ENCODE results near the gene SCUBE3. TPM values are rescaled to one million over a fixed set of nuclear protein-coding genes. Genes with fewer than 3 reads are reported as not detected.

The SCUBE3 gene
- total and polyA plus RNA-seq, 2 experiments from 2014 or later = 0.39 to 1.1 TPM

DNA sequence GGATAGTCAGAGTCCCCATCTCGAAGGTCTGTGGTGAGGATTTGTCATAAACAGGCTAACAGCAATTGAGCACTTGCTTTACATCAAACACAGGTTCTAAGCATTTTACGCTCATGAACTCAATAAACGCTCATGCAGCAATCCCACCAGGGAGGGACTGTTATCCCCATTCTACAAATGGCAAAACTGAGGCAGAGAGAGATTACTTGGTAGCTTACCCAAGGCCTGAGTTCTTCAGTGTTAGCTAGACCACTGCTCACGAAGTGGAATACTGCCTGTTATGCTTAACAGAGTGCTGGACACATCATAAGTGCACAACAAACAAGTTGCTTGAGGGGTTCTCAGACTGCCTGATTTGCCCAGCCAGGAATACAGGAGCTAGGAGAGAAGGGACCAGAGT, 48.9 kb upstream of the SCUBE3 start:
- Histone ChIP-seq H3K27ac (ENCODE audit: low read depth) (no peak overlapping the region), H3K4me2 (no peak overlapping the region), H2AFZ (no peak overlapping the region), H3K27me3 (ENCODE audit: insufficient read depth) (no peaks in the 10 kb centered on the region), H3K4me3 (no peak overlapping the region), H4K20me1 (replicated peaks; ENCODE audit: insufficient read depth) (no peaks in the 10 kb centered on the region), H3K79me2 (replicated peaks; ENCODE audit: insufficient read depth) (no peaks in the 10 kb centered on the region), H3F3A (replicated peaks; ENCODE audit: low read depth) (no peaks in the 10 kb centered on the region), H3K4me1 (ENCODE audit: insufficient read depth) (no peaks in the 10 kb centered on the region), H3K36me3 (ENCODE audit: insufficient read depth) (no peaks in the 10 kb centered on the region), H3K9me2 (ENCODE audit: insufficient read depth) (0 out of 2 replicates have a peak, but pooled peaks cover 2% of the 10 kb centered on the region)
- Mint-ChIP-seq H3K4me3 (no peak overlapping the region), H3K27me3 (ENCODE audit: insufficient read depth, low read depth, poor library complexity) (peaks cover 2% of the 10 kb centered on the region), H3K9me3 (peaks cover 4% of the 10 kb centered on the region; the same call in 2 of the 3 replicates), H3K4me1 (peaks cover 13% of the 10 kb centered on the region), H3K36me3 (ENCODE audit: low read depth) (peaks cover 2% of the 10 kb centered on the region; the same call in 1 of the 3 replicates), H3K27ac (no peak overlapping the region)
- TF ChIP-seq EZH2 (IDR thresholded peaks at IDR 0.05; ENCODE audit: low read depth, unreplicated experiment) (no peak), JUNB (IDR thresholded peaks at IDR 0.05; ENCODE audit: unreplicated experiment) (no peak), ZNF331 (CRISPR knock-in tag; IDR thresholded peaks at IDR 0.05; ENCODE audit: low read depth) (no peak), EZH2phosphoT487 (IDR thresholded peaks at IDR 0.05; ENCODE audit: unreplicated experiment) (no peak), STAT1 (IDR thresholded peaks at IDR 0.05; ENCODE audit: unreplicated experiment) (no peak), CREB1 (CRISPR knock-in tag; IDR thresholded peaks at IDR 0.05; ENCODE audit: low read depth) (no peak)
- TF ChIP-seq, protein P1, sequence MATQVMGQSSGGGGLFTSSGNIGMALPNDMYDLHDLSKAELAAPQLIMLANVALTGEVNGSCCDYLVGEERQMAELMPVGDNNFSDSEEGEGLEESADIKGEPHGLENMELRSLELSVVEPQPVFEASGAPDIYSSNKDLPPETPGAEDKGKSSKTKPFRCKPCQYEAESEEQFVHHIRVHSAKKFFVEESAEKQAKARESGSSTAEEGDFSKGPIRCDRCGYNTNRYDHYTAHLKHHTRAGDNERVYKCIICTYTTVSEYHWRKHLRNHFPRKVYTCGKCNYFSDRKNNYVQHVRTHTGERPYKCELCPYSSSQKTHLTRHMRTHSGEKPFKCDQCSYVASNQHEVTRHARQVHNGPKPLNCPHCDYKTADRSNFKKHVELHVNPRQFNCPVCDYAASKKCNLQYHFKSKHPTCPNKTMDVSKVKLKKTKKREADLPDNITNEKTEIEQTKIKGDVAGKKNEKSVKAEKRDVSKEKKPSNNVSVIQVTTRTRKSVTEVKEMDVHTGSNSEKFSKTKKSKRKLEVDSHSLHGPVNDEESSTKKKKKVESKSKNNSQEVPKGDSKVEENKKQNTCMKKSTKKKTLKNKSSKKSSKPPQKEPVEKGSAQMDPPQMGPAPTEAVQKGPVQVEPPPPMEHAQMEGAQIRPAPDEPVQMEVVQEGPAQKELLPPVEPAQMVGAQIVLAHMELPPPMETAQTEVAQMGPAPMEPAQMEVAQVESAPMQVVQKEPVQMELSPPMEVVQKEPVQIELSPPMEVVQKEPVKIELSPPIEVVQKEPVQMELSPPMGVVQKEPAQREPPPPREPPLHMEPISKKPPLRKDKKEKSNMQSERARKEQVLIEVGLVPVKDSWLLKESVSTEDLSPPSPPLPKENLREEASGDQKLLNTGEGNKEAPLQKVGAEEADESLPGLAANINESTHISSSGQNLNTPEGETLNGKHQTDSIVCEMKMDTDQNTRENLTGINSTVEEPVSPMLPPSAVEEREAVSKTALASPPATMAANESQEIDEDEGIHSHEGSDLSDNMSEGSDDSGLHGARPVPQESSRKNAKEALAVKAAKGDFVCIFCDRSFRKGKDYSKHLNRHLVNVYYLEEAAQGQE (IDR thresholded peaks at IDR 0.05; ENCODE audit: unreplicated experiment) = no peak
- DNase-seq (ENCODE audit: low spot score) = no peak
- no peak for ATAC-seq

DNA sequence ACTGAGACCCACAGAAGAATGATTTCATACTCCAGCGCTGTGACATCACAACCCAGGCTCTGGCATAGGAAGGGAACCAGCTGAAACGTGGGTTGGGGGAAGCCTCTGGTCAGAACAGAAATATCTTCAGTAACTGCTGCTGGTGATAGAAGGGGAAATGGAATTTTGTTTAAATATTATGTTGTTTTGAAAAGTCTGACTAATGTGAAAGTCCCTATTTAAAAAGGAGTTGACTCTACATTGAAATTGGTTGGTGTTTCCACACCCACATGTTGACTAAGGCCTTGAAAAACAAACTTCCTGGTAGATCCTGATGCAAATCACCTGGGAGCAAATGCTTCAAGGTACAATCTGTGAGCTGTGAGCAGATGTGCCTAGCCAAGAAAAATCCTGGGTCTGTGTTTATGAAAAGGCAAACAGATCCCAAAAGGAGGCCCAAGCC, 48.1 kb upstream of the SCUBE3 start:
- Histone ChIP-seq H3K4me1 (ENCODE audit: insufficient read depth) (no peaks in the 10 kb centered on the region), H3K9me2 (ENCODE audit: insufficient read depth) (0 out of 2 replicates have a peak, but pooled peaks cover 2% of the 10 kb centered on the region), H3K79me2 (replicated peaks; ENCODE audit: insufficient read depth) (no peaks in the 10 kb centered on the region), H3F3A (replicated peaks; ENCODE audit: low read depth) (no peaks in the 10 kb centered on the region), H3K36me3 (ENCODE audit: insufficient read depth) (no peaks in the 10 kb centered on the region), H3K27me3 (ENCODE audit: insufficient read depth) (no peaks in the 10 kb centered on the region), H4K20me1 (replicated peaks; ENCODE audit: insufficient read depth) (no peaks in the 10 kb centered on the region), H3K27ac (ENCODE audit: low read depth) (no peak overlapping the region), H3K4me3 (no peak overlapping the region), H2AFZ (peak overlapping the region; percentile 49; the same call in 1 of the 2 replicates), H3K4me2 (no peak overlapping the region)
- Mint-ChIP-seq H3K27me3 (ENCODE audit: insufficient read depth, low read depth, poor library complexity) (peaks cover 5% of the 10 kb centered on the region), H3K9me3 (peaks cover 4% of the 10 kb centered on the region; the same call in 2 of the 3 replicates), H3K27ac (no peak overlapping the region), H3K36me3 (ENCODE audit: low read depth) (peaks cover 2% of the 10 kb centered on the region; the same call in 2 of the 3 replicates), H3K4me1 (peaks cover 13% of the 10 kb centered on the region), H3K4me3 (no peak overlapping the region)
- ATAC-seq (no peak), DNase-seq (ENCODE audit: low spot score) (no peak)
- TF ChIP-seq, protein P2, sequence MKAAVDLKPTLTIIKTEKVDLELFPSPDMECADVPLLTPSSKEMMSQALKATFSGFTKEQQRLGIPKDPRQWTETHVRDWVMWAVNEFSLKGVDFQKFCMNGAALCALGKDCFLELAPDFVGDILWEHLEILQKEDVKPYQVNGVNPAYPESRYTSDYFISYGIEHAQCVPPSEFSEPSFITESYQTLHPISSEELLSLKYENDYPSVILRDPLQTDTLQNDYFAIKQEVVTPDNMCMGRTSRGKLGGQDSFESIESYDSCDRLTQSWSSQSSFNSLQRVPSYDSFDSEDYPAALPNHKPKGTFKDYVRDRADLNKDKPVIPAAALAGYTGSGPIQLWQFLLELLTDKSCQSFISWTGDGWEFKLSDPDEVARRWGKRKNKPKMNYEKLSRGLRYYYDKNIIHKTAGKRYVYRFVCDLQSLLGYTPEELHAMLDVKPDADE (IDR thresholded peaks at IDR 0.05) = no peak
- no peak for TF ChIP-seq ZNF331 (CRISPR knock-in tag; IDR thresholded peaks at IDR 0.05; ENCODE audit: low read depth)
- TF ChIP-seq, protein P3, sequence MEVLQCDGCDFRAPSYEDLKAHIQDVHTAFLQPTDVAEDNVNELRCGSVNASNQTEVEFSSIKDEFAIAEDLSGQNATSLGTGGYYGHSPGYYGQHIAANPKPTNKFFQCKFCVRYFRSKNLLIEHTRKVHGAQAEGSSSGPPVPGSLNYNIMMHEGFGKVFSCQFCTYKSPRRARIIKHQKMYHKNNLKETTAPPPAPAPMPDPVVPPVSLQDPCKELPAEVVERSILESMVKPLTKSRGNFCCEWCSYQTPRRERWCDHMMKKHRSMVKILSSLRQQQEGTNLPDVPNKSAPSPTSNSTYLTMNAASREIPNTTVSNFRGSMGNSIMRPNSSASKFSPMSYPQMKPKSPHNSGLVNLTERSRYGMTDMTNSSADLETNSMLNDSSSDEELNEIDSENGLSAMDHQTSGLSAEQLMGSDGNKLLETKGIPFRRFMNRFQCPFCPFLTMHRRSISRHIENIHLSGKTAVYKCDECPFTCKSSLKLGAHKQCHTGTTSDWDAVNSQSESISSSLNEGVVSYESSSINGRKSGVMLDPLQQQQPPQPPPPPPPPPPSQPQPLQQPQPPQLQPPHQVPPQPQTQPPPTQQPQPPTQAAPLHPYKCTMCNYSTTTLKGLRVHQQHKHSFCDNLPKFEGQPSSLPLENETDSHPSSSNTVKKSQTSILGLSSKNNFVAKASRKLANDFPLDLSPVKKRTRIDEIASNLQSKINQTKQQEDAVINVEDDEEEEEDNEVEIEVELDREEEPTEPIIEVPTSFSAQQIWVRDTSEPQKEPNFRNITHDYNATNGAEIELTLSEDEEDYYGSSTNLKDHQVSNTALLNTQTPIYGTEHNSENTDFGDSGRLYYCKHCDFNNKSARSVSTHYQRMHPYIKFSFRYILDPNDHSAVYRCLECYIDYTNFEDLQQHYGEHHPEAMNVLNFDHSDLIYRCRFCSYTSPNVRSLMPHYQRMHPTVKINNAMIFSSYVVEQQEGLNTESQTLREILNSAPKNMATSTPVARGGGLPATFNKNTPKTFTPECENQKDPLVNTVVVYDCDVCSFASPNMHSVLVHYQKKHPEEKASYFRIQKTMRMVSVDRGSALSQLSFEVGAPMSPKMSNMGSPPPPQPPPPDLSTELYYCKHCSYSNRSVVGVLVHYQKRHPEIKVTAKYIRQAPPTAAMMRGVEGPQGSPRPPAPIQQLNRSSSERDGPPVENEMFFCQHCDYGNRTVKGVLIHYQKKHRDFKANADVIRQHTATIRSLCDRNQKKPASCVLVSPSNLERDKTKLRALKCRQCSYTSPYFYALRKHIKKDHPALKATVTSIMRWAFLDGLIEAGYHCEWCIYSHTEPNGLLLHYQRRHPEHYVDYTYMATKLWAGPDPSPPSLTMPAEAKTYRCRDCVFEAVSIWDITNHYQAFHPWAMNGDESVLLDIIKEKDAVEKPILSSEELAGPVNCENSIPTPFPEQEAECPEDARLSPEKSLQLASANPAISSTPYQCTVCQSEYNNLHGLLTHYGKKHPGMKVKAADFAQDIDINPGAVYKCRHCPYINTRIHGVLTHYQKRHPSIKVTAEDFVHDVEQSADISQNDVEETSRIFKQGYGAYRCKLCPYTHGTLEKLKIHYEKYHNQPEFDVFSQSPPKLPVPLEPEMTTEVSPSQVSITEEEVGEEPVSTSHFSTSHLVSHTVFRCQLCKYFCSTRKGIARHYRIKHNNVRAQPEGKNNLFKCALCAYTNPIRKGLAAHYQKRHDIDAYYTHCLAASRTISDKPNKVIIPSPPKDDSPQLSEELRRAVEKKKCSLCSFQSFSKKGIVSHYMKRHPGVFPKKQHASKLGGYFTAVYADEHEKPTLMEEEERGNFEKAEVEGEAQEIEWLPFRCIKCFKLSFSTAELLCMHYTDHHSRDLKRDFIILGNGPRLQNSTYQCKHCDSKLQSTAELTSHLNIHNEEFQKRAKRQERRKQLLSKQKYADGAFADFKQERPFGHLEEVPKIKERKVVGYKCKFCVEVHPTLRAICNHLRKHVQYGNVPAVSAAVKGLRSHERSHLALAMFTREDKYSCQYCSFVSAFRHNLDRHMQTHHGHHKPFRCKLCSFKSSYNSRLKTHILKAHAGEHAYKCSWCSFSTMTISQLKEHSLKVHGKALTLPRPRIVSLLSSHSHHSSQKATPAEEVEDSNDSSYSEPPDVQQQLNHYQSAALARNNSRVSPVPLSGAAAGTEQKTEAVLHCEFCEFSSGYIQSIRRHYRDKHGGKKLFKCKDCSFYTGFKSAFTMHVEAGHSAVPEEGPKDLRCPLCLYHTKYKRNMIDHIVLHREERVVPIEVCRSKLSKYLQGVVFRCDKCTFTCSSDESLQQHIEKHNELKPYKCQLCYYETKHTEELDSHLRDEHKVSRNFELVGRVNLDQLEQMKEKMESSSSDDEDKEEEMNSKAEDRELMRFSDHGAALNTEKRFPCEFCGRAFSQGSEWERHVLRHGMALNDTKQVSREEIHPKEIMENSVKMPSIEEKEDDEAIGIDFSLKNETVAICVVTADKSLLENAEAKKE (CRISPR knock-in tag; IDR thresholded peaks at IDR 0.05) = no peak
- no peak for TF ChIP-seq EZH2 (IDR thresholded peaks at IDR 0.05; ENCODE audit: low read depth, unreplicated experiment)

Measured in GM23338 (cell line).